GM23338 (cell line): ENCODE data around the gene TULP3. TPM values are rescaled to one million over a fixed set of nuclear protein-coding genes. Genes with fewer than 3 reads are reported as not detected.

Experiments
- ATAC-seq: fragments of 200-7000 bp; cut with Tn5 transposase; 3 replicates; pipeline ENCODE4 v1.9.1; 2020
- DNase-seq: peaks from one replicate; pipeline ENCODE4 v3.0.0-alpha.2; 2015; ENCODE audit warnings: low spot score
- H2AFZ ChIP-seq: fragments of 200-600 bp; sonication (generic); 2 replicates; pipeline ENCODE4 v1.8.0; 2016; ENCODE audit warnings: antibody characterized with exemption, mild to moderate bottlenecking, moderate library complexity
- H3F3A ChIP-seq: fragments of 200-600 bp; sonication (generic); replicated peaks from 2 replicates; pipeline ENCODE4 v1.8.0; 2017; ENCODE audit warnings: antibody characterized with exemption, mixed run types, low read depth
- H3K27ac ChIP-seq: fragments of 200-600 bp; sonication (generic); 2 replicates; pipeline ENCODE4 v1.6.1; 2016; ENCODE audit warnings: low read depth
- H3K27me3 ChIP-seq: fragments of 200-600 bp; sonication (generic); 2 replicates; pipeline ENCODE4 v1.8.0; 2016; ENCODE audit warnings: mild to moderate bottlenecking, mixed run types, moderate library complexity; ENCODE audit not compliant: insufficient read depth
- H3K36me3 ChIP-seq: fragments of 200-600 bp; sonication (generic); 2 replicates; pipeline ENCODE4 v1.8.0; 2016; ENCODE audit warnings: mild to moderate bottlenecking; ENCODE audit not compliant: insufficient read depth
- H3K4me1 ChIP-seq: fragments of 200-600 bp; sonication (generic); 2 replicates; pipeline ENCODE4 v1.8.0; 2016; ENCODE audit warnings: mild to moderate bottlenecking, moderate library complexity; ENCODE audit not compliant: insufficient read depth
- H3K4me2 ChIP-seq: fragments of 200-600 bp; sonication (generic); 2 replicates; pipeline ENCODE4 v1.7.1; 2017; ENCODE audit warnings: mixed run types
- H3K4me3 ChIP-seq: fragments of 200-600 bp; sonication (generic); 2 replicates; pipeline ENCODE4 v1.6.1; 2016; ENCODE audit warnings: mixed run types
- H3K79me2 ChIP-seq: fragments of 200-600 bp; sonication (generic); replicated peaks from 2 replicates; pipeline ENCODE4 v1.8.0; 2017; ENCODE audit warnings: mild to moderate bottlenecking; ENCODE audit not compliant: insufficient read depth
- H3K9me2 ChIP-seq: fragments of 200-600 bp; sonication (generic); 2 replicates; pipeline ENCODE4 v1.8.0; 2017; ENCODE audit not compliant: insufficient read depth
- H4K20me1 ChIP-seq: fragments of 200-600 bp; sonication (generic); replicated peaks from 2 replicates; pipeline ENCODE4 v1.8.0; 2017; ENCODE audit warnings: mild to moderate bottlenecking; ENCODE audit not compliant: insufficient read depth
- H3K27ac Mint-ChIP-seq: 2 replicates; pipeline ENCODE4 v1.8.0; 2020; ENCODE audit warnings: inconsistent platforms, mild to moderate bottlenecking, moderate library complexity, mixed read lengths
- H3K27me3 Mint-ChIP-seq: 3 replicates; pipeline ENCODE4 v1.8.0; 2022; ENCODE audit warnings: low read depth, mild to moderate bottlenecking, moderate library complexity, mixed read lengths, inconsistent platforms; ENCODE audit not compliant: insufficient read depth, poor library complexity
- H3K36me3 Mint-ChIP-seq: 3 replicates; pipeline ENCODE4 v1.8.0; 2021; ENCODE audit warnings: low read depth, mild to moderate bottlenecking, inconsistent platforms, moderate library complexity, mixed read lengths
- H3K4me1 Mint-ChIP-seq: 3 replicates; pipeline ENCODE4 v1.8.0; 2020; ENCODE audit warnings: mild to moderate bottlenecking, inconsistent platforms, mixed read lengths
- H3K4me3 Mint-ChIP-seq: 3 replicates; pipeline ENCODE4 v1.8.0; 2021; ENCODE audit warnings: moderate library complexity, mild to moderate bottlenecking, inconsistent platforms, mixed read lengths
- H3K9me3 Mint-ChIP-seq: 3 replicates; pipeline ENCODE4 v1.8.0; 2020; ENCODE audit warnings: moderate library complexity, mild to moderate bottlenecking, inconsistent platforms, mixed read lengths
- CREB1 ChIP-seq: fragments of 250-450 bp; sonication (Bioruptor Pico); IDR thresholded peaks from 2 replicates; pipeline ENCODE4 v1.5.0; 2020; ENCODE audit warnings: low read depth, mild to moderate bottlenecking, moderate library complexity
- ETS1 ChIP-seq: IDR thresholded peaks from 2 replicates; pipeline ENCODE4 v1.6.1; 2016; ENCODE audit warnings: antibody characterized with exemption
- EZH2 ChIP-seq: fragments of 200-600 bp; sonication (generic); IDR thresholded peaks from one replicate; pipeline ENCODE4 v1.8.0; 2017; ENCODE audit warnings: antibody characterized with exemption, mild to moderate bottlenecking, low read depth; ENCODE audit not compliant: unreplicated experiment
- EZH2phosphoT487 ChIP-seq: fragments of 200-600 bp; sonication (generic); IDR thresholded peaks from one replicate; pipeline ENCODE4 v1.8.1; 2018; ENCODE audit warnings: antibody characterized with exemption; ENCODE audit not compliant: unreplicated experiment
- JUNB ChIP-seq: IDR thresholded peaks from one replicate; pipeline ENCODE4 v1.6.1; 2016; ENCODE audit warnings: antibody characterized with exemption; ENCODE audit not compliant: unreplicated experiment
- NANOG ChIP-seq: IDR thresholded peaks from 2 replicates; pipeline ENCODE4 v1.6.1; 2016; ENCODE audit warnings: antibody characterized with exemption, borderline replicate concordance
- POLR2AphosphoS5 ChIP-seq: IDR thresholded peaks from 2 replicates; pipeline ENCODE4 v1.6.1; 2016; ENCODE audit warnings: antibody characterized with exemption, low read depth
- REST ChIP-seq: IDR thresholded peaks from one replicate; pipeline ENCODE4 v1.6.1; 2018; ENCODE audit warnings: antibody characterized with exemption; ENCODE audit not compliant: unreplicated experiment
- STAT1 ChIP-seq: IDR thresholded peaks from one replicate; pipeline ENCODE4 v1.6.1; 2016; ENCODE audit warnings: antibody characterized with exemption; ENCODE audit not compliant: unreplicated experiment
- ZNF331 ChIP-seq: fragments of 250-450 bp; sonication (Bioruptor Pico); IDR thresholded peaks from 2 replicates; pipeline ENCODE4 v1.5.0; 2020; ENCODE audit warnings: low read depth, mild to moderate bottlenecking, moderate library complexity
- polyA plus RNA-seq: library from polyadenylated mRNA; unstranded; fragments of >200 nt; fragmentation: Nextera tagmentation; extraction: Ambion mirVana; gene quantifications from 2 replicates; pipeline ENCODE4 v1.2.1, GENCODE V29; 2016
- total RNA-seq: library from RNA; depleted of rRNA; stranded (reverse); fragments of >200 nt; shearing (Covaris generic); gene quantifications from 2 replicates; pipeline ENCODE4 v1.2.3, GENCODE V29; 2014
- TF ChIP-seq, protein P1 (sequence below), 2 experiments: fragments of 200-600 bp in 1 of 2; sonication (generic) in 1 of 2; conservative IDR thresholded peaks; 2 replicates each; pipeline versions ENCODE4 v1.5.1 to v1.6.1; 2016 to 2017; ENCODE audit warnings: antibody characterized with exemption in 2 of 2, low read depth in 2 of 2, mild to moderate bottlenecking in 2 of 2, moderate library complexity in 1 of 2

Gene TULP3
- total and polyA plus RNA-seq, 2 experiments from 2014 or later, result 15.1 to 18.8 TPM

- Histone ChIP-seq H2AFZ (no peak overlapping the region), H3F3A (no peaks in the 10 kb centered on the region), H4K20me1 (no peaks in the 10 kb centered on the region; the same call in 1 of the 2 replicates), H3K4me2 (no peak overlapping the region), H3K4me1 (no peaks in the 10 kb centered on the region), H3K4me3 (no peak overlapping the region), H3K36me3 (peaks cover 9% of the 10 kb centered on the region; the same call in 1 of the 2 replicates), H3K9me2 (no peaks in the 10 kb centered on the region), H3K79me2 (no peaks in the 10 kb centered on the region), H3K27ac (no peak overlapping the region), H3K27me3 (no peaks in the 10 kb centered on the region)
- H3K27ac Mint-ChIP-seq, result no peak overlapping the region
- no peak for ATAC-seq
- TF ChIP-seq NANOG, result no peak
- no peak for TF ChIP-seq CREB1 (CRISPR knock-in tag)
- no peak for TF ChIP-seq JUNB
- no peak for TF ChIP-seq STAT1
- TF ChIP-seq EZH2phosphoT487, result no peak
- TF ChIP-seq ZNF331 (CRISPR knock-in tag), result no peak
- TF ChIP-seq REST, result no peak
- TF ChIP-seq POLR2AphosphoS5, result no peak
- TF ChIP-seq, protein P1, sequence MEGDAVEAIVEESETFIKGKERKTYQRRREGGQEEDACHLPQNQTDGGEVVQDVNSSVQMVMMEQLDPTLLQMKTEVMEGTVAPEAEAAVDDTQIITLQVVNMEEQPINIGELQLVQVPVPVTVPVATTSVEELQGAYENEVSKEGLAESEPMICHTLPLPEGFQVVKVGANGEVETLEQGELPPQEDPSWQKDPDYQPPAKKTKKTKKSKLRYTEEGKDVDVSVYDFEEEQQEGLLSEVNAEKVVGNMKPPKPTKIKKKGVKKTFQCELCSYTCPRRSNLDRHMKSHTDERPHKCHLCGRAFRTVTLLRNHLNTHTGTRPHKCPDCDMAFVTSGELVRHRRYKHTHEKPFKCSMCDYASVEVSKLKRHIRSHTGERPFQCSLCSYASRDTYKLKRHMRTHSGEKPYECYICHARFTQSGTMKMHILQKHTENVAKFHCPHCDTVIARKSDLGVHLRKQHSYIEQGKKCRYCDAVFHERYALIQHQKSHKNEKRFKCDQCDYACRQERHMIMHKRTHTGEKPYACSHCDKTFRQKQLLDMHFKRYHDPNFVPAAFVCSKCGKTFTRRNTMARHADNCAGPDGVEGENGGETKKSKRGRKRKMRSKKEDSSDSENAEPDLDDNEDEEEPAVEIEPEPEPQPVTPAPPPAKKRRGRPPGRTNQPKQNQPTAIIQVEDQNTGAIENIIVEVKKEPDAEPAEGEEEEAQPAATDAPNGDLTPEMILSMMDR (conservative IDR thresholded peaks at IDR 0.05; ENCODE audit: low read depth in 2 of 2), result no peak
- H3K4me1 Mint-ChIP-seq, result no peaks in the 10 kb centered on the region
- H3K9me3 Mint-ChIP-seq, result no peaks in the 10 kb centered on the region
- H3K36me3 Mint-ChIP-seq, result peaks cover 23% of the 10 kb centered on the region
- DNase-seq, result no peak
- H3K27me3 Mint-ChIP-seq, result no peaks in the 10 kb centered on the region
- no peak overlapping the region for H3K4me3 Mint-ChIP-seq
Observed at GRCh38 chr12:2934371-2934770, 43.7 kb downstream of the TULP3 start.

GRCh38 chr12:2936301-2936700, 45.6 kb downstream of the TULP3 start:
- DNase-seq (no peak), ATAC-seq (no peak)
- no peak overlapping the region for H3K4me3 Mint-ChIP-seq
- no peaks in the 10 kb centered on the region for H3K27me3 Mint-ChIP-seq
- no peak overlapping the region for H3K4me2 ChIP-seq
- H3K4me3 ChIP-seq, result no peak overlapping the region
- peaks cover 13% of the 10 kb centered on the region; the same call in 2 of the 3 replicates for H3K36me3 Mint-ChIP-seq
- H3K36me3 ChIP-seq, result 0 out of 2 replicates have a peak, but pooled peaks cover 9% of the 10 kb centered on the region
- no peaks in the 10 kb centered on the region for H3K79me2 ChIP-seq
- no peak overlapping the region for H3K27ac Mint-ChIP-seq
- no peak overlapping the region for H2AFZ ChIP-seq
- H3K27ac ChIP-seq, result no peak overlapping the region
- no peaks in the 10 kb centered on the region for H3K4me1 ChIP-seq
- no peaks in the 10 kb centered on the region; the same call in 1 of the 2 replicates for H4K20me1 ChIP-seq
- H3K9me3 Mint-ChIP-seq, result no peaks in the 10 kb centered on the region
- H3F3A ChIP-seq, result no peaks in the 10 kb centered on the region
- H3K4me1 Mint-ChIP-seq, result no peaks in the 10 kb centered on the region
- no peaks in the 10 kb centered on the region for H3K27me3 ChIP-seq
- H3K9me2 ChIP-seq, result no peaks in the 10 kb centered on the region
- TF ChIP-seq JUNB (no peak), EZH2 (no peak), ETS1 (no peak), STAT1 (no peak)
